B cell (primary cell): ENCODE data around the gene HPCA.

Source experiments
- EZH2 ChIP-seq: IDR thresholded peaks from 2 replicates; pipeline ENCODE4 v1.6.1; 2012; ENCODE audit warnings: borderline replicate concordance, low read depth, mild to moderate bottlenecking, moderate library complexity, low read length; ENCODE audit not compliant: insufficient read depth, poor library complexity, severe bottlenecking
- TF ChIP-seq, protein P1 (sequence below): fragments of 200-600 bp; IDR thresholded peaks from one replicate; pipeline ENCODE4 v1.8.0; 2022; ENCODE audit warnings: antibody characterized with exemption, mild to moderate bottlenecking

DNA sequence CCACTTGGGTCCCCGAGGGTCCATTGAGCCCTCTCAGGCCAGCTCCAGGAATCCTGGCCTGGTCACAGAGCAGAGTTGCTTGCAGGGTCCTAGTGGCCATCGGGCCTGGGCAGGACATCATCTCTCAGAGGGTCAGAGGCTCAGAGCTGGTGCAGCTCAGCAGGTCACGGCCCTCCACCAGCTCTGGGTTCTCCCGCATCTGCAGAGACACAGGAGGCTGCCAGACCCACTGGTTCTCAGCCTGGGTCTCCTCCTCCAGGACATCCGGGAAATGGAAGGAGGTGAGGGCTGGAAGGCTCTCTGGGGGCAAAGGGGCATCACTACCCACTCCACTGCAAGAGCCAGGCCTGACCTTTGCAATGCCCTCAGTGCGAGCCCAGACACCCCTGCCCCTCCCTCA, 8.4 kb downstream of the HPCA start:
- no peak for TF ChIP-seq EZH2
- TF ChIP-seq, protein P1, sequence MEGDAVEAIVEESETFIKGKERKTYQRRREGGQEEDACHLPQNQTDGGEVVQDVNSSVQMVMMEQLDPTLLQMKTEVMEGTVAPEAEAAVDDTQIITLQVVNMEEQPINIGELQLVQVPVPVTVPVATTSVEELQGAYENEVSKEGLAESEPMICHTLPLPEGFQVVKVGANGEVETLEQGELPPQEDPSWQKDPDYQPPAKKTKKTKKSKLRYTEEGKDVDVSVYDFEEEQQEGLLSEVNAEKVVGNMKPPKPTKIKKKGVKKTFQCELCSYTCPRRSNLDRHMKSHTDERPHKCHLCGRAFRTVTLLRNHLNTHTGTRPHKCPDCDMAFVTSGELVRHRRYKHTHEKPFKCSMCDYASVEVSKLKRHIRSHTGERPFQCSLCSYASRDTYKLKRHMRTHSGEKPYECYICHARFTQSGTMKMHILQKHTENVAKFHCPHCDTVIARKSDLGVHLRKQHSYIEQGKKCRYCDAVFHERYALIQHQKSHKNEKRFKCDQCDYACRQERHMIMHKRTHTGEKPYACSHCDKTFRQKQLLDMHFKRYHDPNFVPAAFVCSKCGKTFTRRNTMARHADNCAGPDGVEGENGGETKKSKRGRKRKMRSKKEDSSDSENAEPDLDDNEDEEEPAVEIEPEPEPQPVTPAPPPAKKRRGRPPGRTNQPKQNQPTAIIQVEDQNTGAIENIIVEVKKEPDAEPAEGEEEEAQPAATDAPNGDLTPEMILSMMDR = no peak
